ENCODE results near the gene CLCN2. TPM values are rescaled to one million over a fixed set of nuclear protein-coding genes. Genes with fewer than 3 reads are reported as not detected.

CLCN2 gene
- total and polyA plus RNA-seq, 3 donors from 2014 or later, result 46.7 to 118 (median 98.2) TPM

- peaks cover 15% of the 10 kb centered on the region for H3K4me1 ChIP-seq
- intact Hi-C loops (cut with DNase I; ENCODE audit: low total_unique reads), result loop anchor here (10.0 kb wide), 1 partner anchor 166 kb away; no protein-coding TSS in a partner anchor
- TF ChIP-seq CTCF (IDR thresholded peaks at IDR 0.05) (no peak), POLR2A (IDR thresholded peaks at IDR 0.05) (no peak)
- H3K9me3 ChIP-seq, result no peaks in the 10 kb centered on the region
- H3K27ac ChIP-seq, result peak overlapping the region; percentile 19 to 53
- H3K36me3 ChIP-seq (ENCODE audit: low read depth, missing control alignments), result no peaks in the 10 kb centered on the region
- H3K27me3 ChIP-seq, result no peaks in the 10 kb centered on the region
- 63 to 68% methylated on average over 10 of the region's 10 CpGs for WGBS, 2 donors
- no peak overlapping the region for H3K4me3 ChIP-seq
- no peak for DNase-seq
Measured at GRCh38 chr3:184378651-184379357, 17.4 kb upstream of the CLCN2 start.

- no peak for DNase-seq
- WGBS, 2 donors, result 71 to 80% methylated on average over 7 of the region's 7 CpGs
- TF ChIP-seq POLR2A (IDR thresholded peaks at IDR 0.05) (no peak), CTCF (IDR thresholded peaks at IDR 0.05) (no peak)
- Histone ChIP-seq H3K9me3 (no peaks in the 10 kb centered on the region), H3K27ac (peak within 1 kb of the TSS; percentile 19 to 53), H3K4me1 (peaks cover 15% of the 10 kb centered on the region), H3K36me3 (ENCODE audit: low read depth, missing control alignments) (no peaks in the 10 kb centered on the region), H3K4me3 (no peak within 1 kb of the TSS), H3K27me3 (no peaks in the 10 kb centered on the region)
- intact Hi-C loops (cut with DNase I; ENCODE audit: low total_unique reads), result loop anchor here (10.0 kb wide), 1 partner anchor 167 kb away; no protein-coding TSS in a partner anchor
Measured at GRCh38 chr3:184377882-184378445, 16.6 kb upstream of the CLCN2 start, which contains the start of gene THPO. Gene THPO (minus strand): TSS chr3:184378207. CDS start chr3:184376259, 1,948 bp downstream.

- 90 to 92% methylated on average over 5 of the region's 5 CpGs for WGBS, 2 donors
- Histone ChIP-seq H3K4me3 (no peak overlapping the region), H3K27me3 (no peaks in the 10 kb centered on the region), H3K36me3 (ENCODE audit: low read depth, missing control alignments) (no peaks in the 10 kb centered on the region), H3K9me3 (no peaks in the 10 kb centered on the region), H3K27ac (no peak overlapping the region), H3K4me1 (peaks cover 15% of the 10 kb centered on the region)
- TF ChIP-seq POLR2A (IDR thresholded peaks at IDR 0.05), result no peak
- no peak for TF ChIP-seq CTCF (IDR thresholded peaks at IDR 0.05)
- intact Hi-C loops (cut with DNase I; ENCODE audit: low total_unique reads), result loop anchor here (10.0 kb wide), 1 partner anchor 167 kb away; no protein-coding TSS in a partner anchor
- DNase-seq, result no peak
Measured at GRCh38 chr3:184377374-184377773, 16.0 kb upstream of the CLCN2 start.

GRCh38 chr3:184375747-184376461 is 14.5 kb upstream of the CLCN2 start:
- intact Hi-C loops (cut with DNase I; ENCODE audit: low total_unique reads), result loop anchor here (10.0 kb wide), 1 partner anchor 169 kb away; no protein-coding TSS in a partner anchor
- no peak overlapping the region for H3K4me3 ChIP-seq
- no peak for DNase-seq
- no peak for TF ChIP-seq CTCF (IDR thresholded peaks at IDR 0.05)
- TF ChIP-seq POLR2A (IDR thresholded peaks at IDR 0.05), result no peak
- 88 to 94% methylated on average over 11 to 12 of the region's 12 CpGs for WGBS, 2 donors
- H3K27ac ChIP-seq, result no peak overlapping the region
- peaks cover 21% of the 10 kb centered on the region for H3K4me1 ChIP-seq
- no peaks in the 10 kb centered on the region for H3K27me3 ChIP-seq
- no peaks in the 10 kb centered on the region for H3K9me3 ChIP-seq
- no peaks in the 10 kb centered on the region for H3K36me3 ChIP-seq (ENCODE audit: low read depth, missing control alignments)

Measured in testis (tissue), 3 donors.